ENCODE data around the gene MED6.

The MED6 gene

GRCh38 chr14:70536830-70537229 lies 63.6 kb downstream of the MED6 start:
- no peaks in the 10 kb centered on the region for H3K79me2 ChIP-seq (ENCODE audit: control insufficient read depth, low read length)
- H3K9me2 ChIP-seq (replicated peaks; ENCODE audit: control insufficient read depth, low read length), result no peaks in the 10 kb centered on the region
- H4K20me1 ChIP-seq (ENCODE audit: control insufficient read depth, insufficient read depth, low read depth, low read length), result no peaks in the 10 kb centered on the region
- no peaks in the 10 kb centered on the region for H3K4me1 ChIP-seq (ENCODE audit: control insufficient read depth, low read length)
- TF ChIP-seq CTCF (IDR thresholded peaks at IDR 0.05; ENCODE audit: low read depth, low read length, poor library complexity, severe bottlenecking), result no peak
- no peak for TF ChIP-seq EZH2phosphoT487 (IDR thresholded peaks at IDR 0.05; ENCODE audit: borderline replicate concordance, low read length)
- H3K36me3 ChIP-seq (ENCODE audit: control insufficient read depth, low read length), result no peaks in the 10 kb centered on the region
- no peak overlapping the region for H3K4me3 ChIP-seq (ENCODE audit: low read length)
- H3K27ac ChIP-seq (ENCODE audit: low read depth, low read length), result no peak overlapping the region
- H3K4me2 ChIP-seq (ENCODE audit: low read length), result no peak overlapping the region
- H3K27me3 ChIP-seq (ENCODE audit: control insufficient read depth, low read length), result no peaks in the 10 kb centered on the region
- no peaks in the 10 kb centered on the region for H3K9me3 ChIP-seq (ENCODE audit: control insufficient read depth, insufficient read depth, low read length)
- no peaks in the 10 kb centered on the region for H3F3A ChIP-seq (ENCODE audit: control insufficient read depth, insufficient read depth)

DNA sequence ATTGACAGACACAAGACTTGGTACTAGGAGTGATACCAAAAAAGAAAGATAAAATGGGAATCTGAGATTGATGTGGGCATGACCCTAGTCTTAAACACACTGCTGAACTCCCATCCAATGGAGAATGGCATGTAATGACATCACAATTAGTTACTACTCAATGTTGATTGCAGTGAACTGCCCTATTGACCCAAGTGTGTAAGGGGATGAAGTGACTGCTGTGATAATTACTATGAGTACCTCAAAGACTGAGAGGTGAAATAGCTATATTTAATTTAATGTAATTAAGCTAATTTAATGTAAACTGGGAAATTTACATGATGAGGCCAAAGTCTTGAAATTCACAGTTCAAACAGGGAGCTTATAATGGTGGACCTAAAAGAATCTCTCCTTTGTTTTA lies 65.6 kb downstream of the MED6 start, which contains the start of gene ADAM20:
Gene ADAM20, minus strand, starts transcription at position 101 of the 400 bp plus-strand sequence. CDS start 10,247 bp downstream, outside the sequence.
- H3K79me2 ChIP-seq (ENCODE audit: control insufficient read depth, low read length), result no peaks in the 10 kb centered on the region
- H3K4me1 ChIP-seq (ENCODE audit: control insufficient read depth, low read length), result no peaks in the 10 kb centered on the region
- no peak for TF ChIP-seq CTCF (IDR thresholded peaks at IDR 0.05; ENCODE audit: low read depth, low read length, poor library complexity, severe bottlenecking)
- TF ChIP-seq EZH2phosphoT487 (IDR thresholded peaks at IDR 0.05; ENCODE audit: borderline replicate concordance, low read length), result no peak

More for the DNA sequence above, 65.6 kb downstream of the MED6 start, which contains the start of gene ADAM20:
- Histone ChIP-seq H3K9me3 (ENCODE audit: control insufficient read depth, insufficient read depth, low read length) (no peaks in the 10 kb centered on the region), H3F3A (ENCODE audit: control insufficient read depth, insufficient read depth) (no peaks in the 10 kb centered on the region), H3K4me2 (ENCODE audit: low read length) (no peak within 1 kb of the TSS), H4K20me1 (ENCODE audit: control insufficient read depth, insufficient read depth, low read depth, low read length) (no peaks in the 10 kb centered on the region), H3K4me3 (ENCODE audit: low read length) (no peak within 1 kb of the TSS), H3K27ac (ENCODE audit: low read depth, low read length) (no peak within 1 kb of the TSS), H3K9me2 (replicated peaks; ENCODE audit: control insufficient read depth, low read length) (no peaks in the 10 kb centered on the region), H3K27me3 (ENCODE audit: control insufficient read depth, low read length) (no peaks in the 10 kb centered on the region), H3K36me3 (ENCODE audit: control insufficient read depth, low read length) (no peaks in the 10 kb centered on the region)

Measured in DOHH2 (cell line).